Left hindlimb (tissue), 1 donor: ENCODE data around the gene CCDC183.

Source experiments
- DNase-seq: peaks from one replicate; pipeline ENCODE4 v3.0.0-alpha.2; 2018

Gene CCDC183

DNA sequence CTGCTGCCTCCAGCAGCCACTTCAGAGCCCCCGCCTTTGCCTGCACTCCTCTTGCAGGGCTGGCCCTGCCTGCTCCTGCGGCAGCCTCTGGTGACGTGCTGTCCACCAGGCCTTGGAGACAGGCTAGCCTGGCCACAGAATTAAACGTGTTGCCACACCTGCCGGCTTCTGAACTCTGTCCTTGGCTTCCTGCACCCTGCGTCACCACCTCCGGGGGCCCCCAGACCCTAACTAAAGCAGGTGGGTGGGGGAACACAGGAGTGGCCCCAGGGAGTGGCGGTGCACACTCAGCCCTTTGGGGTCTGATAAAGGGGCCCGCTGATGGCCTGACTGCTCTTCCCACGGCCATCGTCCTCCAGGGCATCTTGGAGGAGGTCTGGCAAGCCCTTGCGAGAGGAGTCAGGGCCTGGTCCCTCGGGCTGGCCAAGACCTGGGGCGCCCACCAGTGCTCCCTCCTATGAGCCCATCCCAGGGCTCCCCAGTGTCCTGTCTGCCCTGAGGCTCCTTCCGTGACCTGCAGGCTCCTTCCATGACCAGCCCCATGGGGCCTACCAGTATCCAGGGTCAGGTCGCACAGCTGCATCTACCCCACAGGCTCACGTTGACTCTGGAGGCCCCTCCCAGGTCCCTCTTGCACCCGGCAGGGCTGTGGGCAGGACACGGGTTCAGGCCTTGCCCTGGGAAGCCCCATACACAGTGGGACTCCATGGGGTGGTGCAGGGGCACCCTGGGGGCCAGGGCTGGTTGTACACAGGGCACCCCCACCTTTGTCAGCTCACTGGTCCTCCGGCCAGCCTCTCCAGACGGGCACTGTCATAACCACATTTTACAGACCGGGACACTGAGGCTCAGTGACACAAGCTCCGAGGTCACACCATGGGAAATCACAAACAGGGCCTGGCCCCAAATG, 55.0 kb downstream of the CCDC183 start:
- peak; percentile 40 for DNase-seq

- DNase-seq = peak; percentile 23
Measured at GRCh38 chr9:136851941-136852663, 56.0 kb downstream of the CCDC183 start, which contains the start of gene MAMDC4. TSS of gene MAMDC4 (plus strand) at chr9:136852346. CDS start at chr9:136852417, 71 bp downstream.

DNA sequence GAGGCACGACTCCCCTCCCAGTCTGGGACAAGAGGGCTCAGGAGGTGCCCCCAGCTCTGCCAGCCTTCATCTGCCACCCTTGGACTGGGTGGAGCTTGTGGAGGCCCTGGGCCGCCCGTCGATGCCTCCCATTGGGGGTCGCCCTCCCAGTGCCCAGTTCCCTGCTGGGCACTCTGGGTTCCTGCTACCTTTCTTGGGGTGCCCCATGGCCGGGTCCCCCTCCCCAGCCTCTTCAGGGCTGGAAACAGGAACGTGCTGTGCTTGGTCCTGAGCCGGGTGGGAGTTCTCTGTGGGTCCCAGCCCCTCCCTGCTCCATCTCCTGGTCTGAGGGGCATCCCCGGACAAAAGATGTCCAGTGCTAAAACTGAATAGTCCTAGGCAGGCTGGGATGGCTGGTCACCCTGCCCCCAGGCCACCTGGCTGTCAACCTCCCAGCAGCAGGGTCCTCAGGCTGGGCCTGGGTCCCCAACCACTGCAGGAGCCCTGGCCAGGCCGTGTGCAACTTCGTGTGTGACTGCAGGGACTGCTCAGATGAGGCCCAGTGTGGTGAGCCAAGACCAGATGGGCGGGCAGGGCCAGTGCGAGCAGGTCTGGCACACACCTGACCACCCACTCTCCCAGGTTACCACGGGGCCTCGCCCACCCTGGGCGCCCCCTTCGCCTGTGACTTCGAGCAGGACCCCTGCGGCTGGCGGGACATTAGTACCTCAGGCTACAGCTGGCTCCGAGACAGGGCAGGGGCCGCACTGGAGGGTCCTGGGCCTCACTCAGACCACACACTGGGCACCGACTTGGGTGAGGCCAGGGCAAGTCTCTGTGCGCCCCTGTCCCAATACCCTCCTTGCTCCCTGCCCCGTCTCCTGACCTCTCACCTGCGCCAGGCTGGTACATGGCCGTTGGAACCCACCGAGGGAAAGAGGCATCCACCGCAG, 56.8 kb downstream of the CCDC183 start:
- DNase-seq = peak; percentile 47

DNA sequence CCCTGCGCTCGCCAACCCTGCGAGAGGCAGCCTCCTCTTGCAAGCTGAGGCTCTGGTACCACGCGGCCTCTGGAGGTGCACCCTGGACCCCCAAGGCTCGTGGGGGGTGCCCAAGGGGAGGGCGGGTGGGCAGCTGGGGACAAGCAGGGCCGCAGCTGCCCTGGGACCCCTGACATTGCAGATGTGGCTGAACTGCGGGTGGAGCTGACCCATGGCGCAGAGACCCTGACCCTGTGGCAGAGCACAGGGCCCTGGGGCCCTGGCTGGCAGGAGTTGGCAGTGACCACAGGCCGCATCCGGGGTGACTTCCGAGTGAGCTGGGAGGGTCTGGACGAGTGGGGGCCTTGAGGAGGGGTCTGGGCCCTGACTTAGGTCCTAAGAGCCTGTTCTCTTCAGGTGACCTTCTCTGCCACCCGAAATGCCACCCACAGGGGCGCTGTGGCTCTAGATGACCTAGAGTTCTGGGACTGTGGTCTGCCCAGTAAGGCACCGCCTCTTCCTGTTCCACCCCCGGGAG, 57.5 kb downstream of the CCDC183 start:
- DNase-seq = no peak

DNA sequence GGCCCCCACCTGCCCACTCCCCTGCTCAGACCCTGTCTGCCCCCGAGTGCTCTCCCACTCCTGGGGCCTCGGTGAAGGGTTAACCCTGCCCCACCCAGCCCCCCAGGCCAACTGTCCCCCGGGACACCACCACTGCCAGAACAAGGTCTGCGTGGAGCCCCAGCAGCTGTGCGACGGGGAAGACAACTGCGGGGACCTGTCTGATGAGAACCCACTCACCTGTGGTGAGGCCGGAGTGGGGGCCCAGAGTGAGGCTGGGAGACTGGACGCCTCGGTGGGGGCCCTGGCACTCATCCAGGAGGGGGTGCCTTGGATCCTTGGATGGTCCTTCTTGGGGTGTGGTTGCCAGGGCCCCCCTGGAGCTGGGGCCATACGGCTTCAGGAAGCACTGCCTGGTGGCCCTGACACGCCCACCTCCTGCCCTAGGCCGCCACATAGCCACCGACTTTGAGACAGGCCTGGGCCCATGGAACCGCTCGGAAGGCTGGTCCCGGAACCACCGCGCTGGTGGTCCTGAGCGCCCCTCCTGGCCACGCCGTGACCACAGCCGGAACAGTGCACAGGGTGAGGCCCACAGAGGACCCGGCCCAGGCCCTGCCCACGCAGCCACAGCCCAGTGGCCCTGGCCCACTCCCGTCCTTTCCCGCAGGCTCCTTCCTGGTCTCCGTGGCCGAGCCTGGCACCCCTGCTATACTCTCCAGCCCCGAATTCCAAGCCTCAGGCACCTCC, 58.1 kb downstream of the CCDC183 start:
- peak; percentile 52 for DNase-seq

- DNase-seq = peak; percentile 39
Measured at GRCh38 chr9:136854842-136855460, 58.8 kb downstream of the CCDC183 start.

DNA sequence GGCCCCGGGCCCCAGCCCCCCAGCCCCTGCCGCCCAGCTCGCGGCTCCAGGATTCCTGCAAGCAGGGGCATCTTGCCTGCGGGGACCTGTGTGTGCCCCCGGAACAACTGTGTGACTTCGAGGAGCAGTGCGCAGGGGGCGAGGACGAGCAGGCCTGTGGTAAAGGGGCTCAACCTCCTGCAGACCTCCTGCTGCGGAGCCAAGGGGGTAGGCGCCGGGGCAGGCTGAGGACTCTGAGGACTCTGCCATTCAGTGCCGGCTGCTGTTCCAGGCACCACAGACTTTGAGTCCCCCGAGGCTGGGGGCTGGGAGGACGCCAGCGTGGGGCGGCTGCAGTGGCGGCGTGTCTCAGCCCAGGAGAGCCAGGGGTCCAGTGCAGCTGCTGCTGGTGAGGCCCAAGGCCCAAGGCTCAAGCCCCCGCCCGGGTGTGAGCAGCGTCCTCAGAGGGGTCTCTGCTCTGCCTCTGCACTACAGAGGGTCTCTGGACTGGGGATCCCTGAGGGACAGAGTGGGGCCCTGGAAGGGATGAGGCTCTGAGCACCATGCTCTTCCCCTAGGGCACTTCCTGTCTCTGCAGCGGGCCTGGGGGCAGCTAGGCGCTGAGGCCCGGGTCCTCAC, 59.4 kb downstream of the CCDC183 start:
- DNase-seq = no peak

DNA sequence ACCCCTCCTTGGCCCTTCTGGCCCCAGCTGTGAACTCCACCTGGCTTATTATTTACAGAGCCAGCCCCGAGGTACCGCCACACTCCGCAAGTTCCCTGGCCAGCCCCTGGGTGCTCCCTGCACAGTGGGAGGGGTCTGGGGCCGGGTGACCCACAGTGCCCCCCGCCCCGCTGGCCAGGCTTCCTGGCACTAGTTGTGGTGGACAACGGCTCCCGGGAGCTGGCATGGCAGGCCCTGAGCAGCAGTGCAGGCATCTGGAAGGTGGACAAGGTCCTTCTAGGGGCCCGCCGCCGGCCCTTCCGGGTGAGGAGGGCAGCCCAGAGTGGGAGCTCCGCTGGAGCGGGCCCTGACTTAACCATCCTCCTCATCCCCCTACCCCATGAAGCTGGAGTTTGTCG, 59.9 kb downstream of the CCDC183 start:
- no peak for DNase-seq

GRCh38 chr9:136856541-136857141, 60.5 kb downstream of the CCDC183 start:
- peak; percentile 37 for DNase-seq

DNA sequence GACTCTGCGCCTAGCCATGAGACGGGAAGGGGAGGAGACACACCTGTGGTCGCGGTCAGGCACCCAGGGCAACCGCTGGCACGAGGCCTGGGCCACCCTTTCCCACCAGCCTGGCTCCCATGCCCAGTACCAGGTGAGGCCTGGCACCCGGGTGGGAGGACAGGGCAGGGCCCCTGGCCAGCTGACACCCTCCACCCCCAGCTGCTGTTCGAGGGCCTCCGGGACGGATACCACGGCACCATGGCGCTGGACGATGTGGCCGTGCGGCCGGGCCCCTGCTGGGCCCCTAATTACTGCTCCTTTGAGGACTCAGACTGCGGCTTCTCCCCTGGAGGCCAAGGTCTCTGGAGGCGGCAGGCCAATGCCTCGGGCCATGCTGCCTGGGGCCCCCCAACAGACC, 61.0 kb downstream of the CCDC183 start:
- DNase-seq = peak; percentile 42
